Mucosa of descending colon (tissue), 3 donors: ENCODE measurements around the gene SLC7A14. TPM values are rescaled to one million over a fixed set of nuclear protein-coding genes. Genes with fewer than 3 reads are reported as not detected.

Experiments
- ATAC-seq: fragments of 200-7000 bp; cut with Tn5 transposase; one replicate; pipeline ENCODE4 v1.9.1; 2020; ENCODE audit warnings: mild to moderate bottlenecking, moderate library complexity
- DNase-seq, 3 donors: peaks; one replicate each; pipeline ENCODE4 v3.0.0-alpha.2; 2020
- H3K36me3 ChIP-seq: fragments of 200-600 bp; one replicate; pipeline ENCODE4 v1.8.0; 2021; ENCODE audit warnings: low read depth, mild to moderate bottlenecking
- H3K4me1 ChIP-seq: fragments of 200-600 bp; one replicate; pipeline ENCODE4 v1.8.0; 2021; ENCODE audit warnings: low read depth, mild to moderate bottlenecking
- H3K4me3 ChIP-seq: fragments of 200-600 bp; one replicate; pipeline ENCODE4 v1.8.0; 2021; ENCODE audit warnings: mild to moderate bottlenecking
- H3K9me3 ChIP-seq: fragments of 200-600 bp; one replicate; pipeline ENCODE4 v1.8.0; 2021; ENCODE audit warnings: mild to moderate bottlenecking
- CTCF ChIP-seq: fragments of 200-600 bp; IDR thresholded peaks from one replicate; pipeline ENCODE4 v1.8.0; 2022; ENCODE audit warnings: antibody characterized with exemption, mild to moderate bottlenecking
- intact Hi-C, 2 donors: fragments of 100-400 bp; cut with DNase I in 1 of 2; cut with micrococcal nuclease in 1 of 2; formaldehyde crosslinking; loops; one replicate each; pipeline versions ENCODE4 v1.11.0 to v1.11.1; 2022; cut with DNase I, micrococcal nuclease
- total RNA-seq, 3 donors: library from RNA; stranded (reverse); fragmentation: NEBNext Ultra II Directional in 2 of 3; extraction: Animal tissue kit (Norgen Biotek cat#: 25700) in 2 of 3; gene quantifications; one replicate each; pipeline versions ENCODE4 v1.2.1 to v1.2.4, GENCODE V29; 2021 to 2023
- donor health status: DM: no; HTN: no; CAD: no; lungs with moderate emphysema.
- donor health status: DM: no; HTN: no; CAD: no.
- donor health status: DM: no; HTN: yes; CAD: no.

SLC7A14 gene
- total RNA-seq, 3 donors from 2014 or later, result 0.26 to 2.9 (median 0.29) TPM

GRCh38 chr3:170497207-170498095 is 88.4 kb downstream of the SLC7A14 start:
- intact Hi-C loops, result no loop called here
- H3K9me3 ChIP-seq, result no peaks in the 10 kb centered on the region
- no peak overlapping the region for H3K4me3 ChIP-seq
- H3K4me1 ChIP-seq, result no peaks in the 10 kb centered on the region
- ATAC-seq (no peak), DNase-seq (no peak)
- no peak for TF ChIP-seq CTCF
- no peaks in the 10 kb centered on the region for H3K36me3 ChIP-seq

GRCh38 chr3:170496868-170497140 is 89.1 kb downstream of the SLC7A14 start:
- no peak for ATAC-seq
- TF ChIP-seq CTCF, result no peak
- intact Hi-C loops, result no loop called here

GRCh38 chr3:170496026-170496867 is 89.6 kb downstream of the SLC7A14 start:
- ATAC-seq (no peak), DNase-seq (no peak)
- H3K9me3 ChIP-seq, result no peaks in the 10 kb centered on the region
- no peaks in the 10 kb centered on the region for H3K4me1 ChIP-seq
- no peak for TF ChIP-seq CTCF
- no peak overlapping the region for H3K4me3 ChIP-seq
- no peaks in the 10 kb centered on the region for H3K36me3 ChIP-seq
- intact Hi-C loops, result no loop called here

More at GRCh38 chr3:170496868-170497140, 89.1 kb downstream of the SLC7A14 start:
- Histone ChIP-seq H3K4me1 (no peaks in the 10 kb centered on the region), H3K36me3 (no peaks in the 10 kb centered on the region), H3K9me3 (no peaks in the 10 kb centered on the region), H3K4me3 (no peak overlapping the region)
- DNase-seq, result no peak

GRCh38 chr3:170494766-170495165 is 91.1 kb downstream of the SLC7A14 start:
- no peak for DNase-seq
- no peak for TF ChIP-seq CTCF
- intact Hi-C loops, result no loop called here
- no peaks in the 10 kb centered on the region for H3K4me1 ChIP-seq
- no peak for ATAC-seq
- no peaks in the 10 kb centered on the region for H3K9me3 ChIP-seq
- H3K4me3 ChIP-seq, result no peak overlapping the region
- H3K36me3 ChIP-seq, result no peaks in the 10 kb centered on the region

- no peak for TF ChIP-seq CTCF
- DNase-seq (no peak), ATAC-seq (no peak)
- no peaks in the 10 kb centered on the region for H3K36me3 ChIP-seq
- no peaks in the 10 kb centered on the region for H3K4me1 ChIP-seq
- H3K4me3 ChIP-seq, result no peak overlapping the region
- intact Hi-C loops, result no loop called here
- no peaks in the 10 kb centered on the region for H3K9me3 ChIP-seq
Observed at GRCh38 chr3:170493712-170494182, 92.1 kb downstream of the SLC7A14 start.
